SK-N-SH (cell line): ENCODE measurements around the gene TFCP2L1. TPM values are rescaled to one million over a fixed set of nuclear protein-coding genes. Genes with fewer than 3 reads are reported as not detected.
"Not testable (repeated sequence)": the region's sequence is repeated elsewhere in the genome, so short reads cannot be mapped to it uniquely, and the experiment has no call there.

Experiments used
- CTCF ChIA-PET: fragments of 300-600, 350-600 bp; formaldehyde crosslinking; extraction: SDS; loops from one replicate; lab custom pipeline; 2021; lab: Yijun Ruan, JAX
- POLR2A ChIA-PET: fragments of 350-600 bp; sonication (Branson Sonifier 250); formaldehyde crosslinking; extraction: SDS; loops from one replicate; lab custom pipeline; 2020; ENCODE audit warnings: antibody characterized with exemption, inconsistent platforms; lab: Yijun Ruan, JAX
- DNase-seq: peaks from one replicate; pipeline ENCODE4 v3.0.0; 2012
- H2AFZ ChIP-seq: fragments of 200-600 bp; sonication (generic); 2 replicates; pipeline ENCODE4 v1.8.1; 2016; ENCODE audit warnings: antibody characterized with exemption, mild to moderate bottlenecking, low read depth
- H3F3A ChIP-seq: fragments of 200-600 bp; sonication (generic); replicated peaks from 2 replicates; pipeline ENCODE3; 2016; ENCODE audit warnings: antibody characterized with exemption, mild to moderate bottlenecking; ENCODE audit not compliant: insufficient read depth
- H3K27ac ChIP-seq, 2 experiments: fragments of 200-500 bp in 1 of 2; fragments of 200-600 bp in 1 of 2; sonication (Bioruptor generic) in 1 of 2; sonication (generic), shearing (Covaris generic) in 1 of 2; 2 replicates each; pipeline versions ENCODE4 v1.5.1 to v1.6.1; 2014 to 2016; ENCODE audit warnings: low read depth in 2 of 2, inconsistent platforms in 1 of 2, low read length in 1 of 2, mild to moderate bottlenecking in 1 of 2, mixed read lengths in 1 of 2
- H3K27me3 ChIP-seq: fragments of 200-600 bp; sonication (generic), shearing (Covaris generic); 2 replicates; pipeline ENCODE4 v1.6.1; 2016; ENCODE audit warnings: mixed run types; ENCODE audit not compliant: insufficient read depth
- H3K36me3 ChIP-seq, 2 experiments: fragments of 200-500 bp in 1 of 2; fragments of 200-600 bp in 1 of 2; sonication (Bioruptor generic) in 1 of 2; sonication (generic) in 1 of 2; replicated peaks in 1 of 2; 2 replicates each; pipeline versions ENCODE3 to v1.5.1; 2014 to 2016; ENCODE audit warnings: low read length in 1 of 2, mild to moderate bottlenecking in 1 of 2; ENCODE audit not compliant: insufficient read depth in 2 of 2, control insufficient read depth in 1 of 2
- H3K4me1 ChIP-seq, 2 experiments: fragments of 200-500 bp in 1 of 2; fragments of 200-600 bp in 1 of 2; sonication (Bioruptor generic) in 1 of 2; sonication (generic), shearing (Covaris generic) in 1 of 2; 2 replicates each; pipeline versions ENCODE4 v1.5.1 to v1.6.1; 2014 to 2016; ENCODE audit warnings: low read depth in 1 of 2, low read length in 1 of 2, mixed run types in 1 of 2; ENCODE audit not compliant: insufficient read depth in 2 of 2, control insufficient read depth in 1 of 2
- H3K4me2 ChIP-seq: fragments of 200-600 bp; sonication (generic), shearing (Covaris generic); 2 replicates; pipeline ENCODE4 v1.6.1; 2017; ENCODE audit warnings: mixed run types
- H3K4me3 ChIP-seq, 2 experiments: fragments of 200-500 bp in 1 of 2; fragments of 200-600 bp in 1 of 2; sonication (Bioruptor generic) in 1 of 2; sonication (generic), shearing (Covaris generic) in 1 of 2; 2 replicates each; pipeline versions ENCODE4 v1.5.1 to v1.8.1; 2014 to 2016; ENCODE audit warnings: low read depth in 2 of 2, inconsistent platforms in 1 of 2, low read length in 1 of 2, mild to moderate bottlenecking in 1 of 2, mixed read lengths in 1 of 2, moderate library complexity in 1 of 2
- H3K79me2 ChIP-seq: fragments of 200-600 bp; sonication (generic); 2 replicates; pipeline ENCODE4 v1.8.1; 2017; ENCODE audit warnings: mild to moderate bottlenecking; ENCODE audit not compliant: insufficient read depth
- H3K9ac ChIP-seq: fragments of 200-600 bp; sonication (generic); 2 replicates; pipeline ENCODE4 v1.6.1; 2017; ENCODE audit warnings: mixed run types
- H3K9me2 ChIP-seq: fragments of 200-600 bp; sonication (generic); 2 replicates; pipeline ENCODE4 v1.6.1; 2017; ENCODE audit warnings: mixed run types
- H3K9me3 ChIP-seq: fragments of 200-600 bp; sonication (generic); 2 replicates; pipeline ENCODE4 v1.6.1; 2017; ENCODE audit warnings: mixed run types, mild to moderate bottlenecking, moderate library complexity
- H4K20me1 ChIP-seq: fragments of 200-600 bp; sonication (generic); 2 replicates; pipeline ENCODE4 v1.6.1; 2017; ENCODE audit warnings: mild to moderate bottlenecking, mixed run types; ENCODE audit not compliant: insufficient read depth
- ELF1 ChIP-seq: IDR thresholded peaks from 2 replicates; pipeline ENCODE4 v1.4.0; 2012
- FOSL2 ChIP-seq: IDR thresholded peaks from 2 replicates; pipeline ENCODE4 v1.4.0; 2012; ENCODE audit warnings: low read depth, mild to moderate bottlenecking, moderate library complexity, borderline replicate concordance
- MXI1 ChIP-seq: IDR thresholded peaks from 2 replicates; pipeline ENCODE4 v1.6.1; 2012; ENCODE audit warnings: mild to moderate bottlenecking, low read depth, low read length, improper control_type of control experiment
- RAD21 ChIP-seq: IDR thresholded peaks from 2 replicates; pipeline ENCODE4 v1.6.1; 2012; ENCODE audit warnings: mild to moderate bottlenecking, low read length
- SMC3 ChIP-seq: IDR thresholded peaks from 2 replicates; pipeline ENCODE4 v1.6.1; 2012; ENCODE audit warnings: low read depth, low read length, improper control_type of control experiment
- WGBS: methylation state at CpG from one replicate; pipeline ENCODE4 v1.1.6; 2017; ENCODE audit warnings: low lambda C conversion rate; 5-methylcytosine and 5-hydroxymethylcytosine counted together
- polyA plus RNA-seq, 3 experiments: library from polyadenylated mRNA; depleted of rRNA; stranded (reverse); fragments of >200 nt; gene quantifications; 2 replicates each; pipeline ENCODE4 v1.2.3, GENCODE V29; 2012
- TF ChIP-seq, protein P1 (sequence below): fragments of 200-600 bp; sonication (generic); IDR thresholded peaks from 2 replicates; pipeline ENCODE4 v1.6.1; 2017; ENCODE audit warnings: antibody characterized with exemption, mild to moderate bottlenecking, moderate library complexity

The TFCP2L1 gene
- polyA plus RNA-seq, 1 of the 3 experiments (the other 2 are of a cell fraction) = not detected

DNA sequence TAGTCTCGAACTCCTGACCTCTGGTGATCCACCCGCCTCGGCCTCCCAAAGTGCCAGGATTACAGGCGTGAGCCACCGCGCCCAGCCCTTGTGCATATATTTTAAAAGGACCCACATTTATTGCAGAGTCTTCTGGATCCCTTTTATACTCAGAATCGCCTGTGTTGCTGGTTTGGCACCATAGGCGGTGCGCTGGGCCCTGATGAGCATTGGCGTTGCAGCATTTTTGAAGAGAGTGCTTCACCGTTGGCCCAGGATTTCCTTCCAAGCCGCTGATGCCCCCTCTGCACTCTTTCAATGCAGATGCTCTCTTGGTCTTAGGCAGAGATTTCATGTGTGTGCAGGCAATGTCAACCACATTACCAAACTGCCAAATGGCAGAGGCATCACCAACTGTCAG is 13.5 kb upstream of the TFCP2L1 start:
- Histone ChIP-seq H3K9me2 (no peaks in the 10 kb centered on the region), H3F3A (no peaks in the 10 kb centered on the region), H3K4me3 (no peak overlapping the region), H3K9me3 (no peaks in the 10 kb centered on the region), H3K4me1 (peaks cover 0 to under 1% of the 10 kb centered on the region in 2 experiments; a peak in 1 of 4 replicates), H2AFZ (no peak overlapping the region), H3K27ac (no peak overlapping the region), H3K79me2 (no peaks in the 10 kb centered on the region), H3K36me3 (no peaks in the 10 kb centered on the region), H3K4me2 (no peak overlapping the region), H3K9ac (no peak overlapping the region), H3K27me3 (0 out of 2 replicates have a peak, but pooled peaks cover 6% of the 10 kb centered on the region), H4K20me1 (no peaks in the 10 kb centered on the region)
- no peak for TF ChIP-seq ELF1
- no peak for DNase-seq
- CTCF ChIA-PET = interaction anchor here (0.9 to 3.3 kb wide), 13 partner anchors 8 to 198 kb away, joined by 3 to 15 read pairs (median 5); no protein-coding TSS in a partner anchor
- WGBS = 69% methylated on average over 12 of the region's 12 CpGs
- POLR2A ChIA-PET = no interaction called here

DNA sequence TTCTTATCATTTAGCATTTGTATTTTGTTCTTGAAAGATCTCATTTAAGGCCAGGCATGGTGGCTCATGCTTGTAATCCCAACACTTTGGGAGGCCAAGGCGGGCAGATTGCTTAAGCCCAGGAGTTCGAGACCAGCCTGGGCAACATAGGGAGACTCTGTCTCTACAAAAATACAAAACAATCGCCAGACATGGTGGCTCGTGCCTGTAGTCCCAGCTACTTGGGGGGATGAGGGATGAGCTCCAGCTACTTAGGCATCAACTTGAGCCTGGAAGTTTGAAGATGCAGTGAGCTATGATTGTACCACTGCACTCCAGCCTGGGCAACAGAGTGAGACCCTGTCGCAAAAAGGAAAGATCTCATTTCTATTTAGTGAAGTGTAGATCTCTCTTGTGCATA is 12.9 kb upstream of the TFCP2L1 start:
- H3K79me2 ChIP-seq, H3K27me3 ChIP-seq, H3K36me3 ChIP-seq, H3K4me3 ChIP-seq, H3K9me3 ChIP-seq, H3K4me1 ChIP-seq, H3F3A ChIP-seq, POLR2A ChIA-PET, H3K9me2 ChIP-seq, H4K20me1 ChIP-seq, H2AFZ ChIP-seq, H3K9ac ChIP-seq, H3K27ac ChIP-seq, DNase-seq, H3K4me2 ChIP-seq: not testable (repeated sequence)
- CTCF ChIA-PET = interaction anchor here (0.9 to 3.3 kb wide), 23 partner anchors 8 to 203 kb away, joined by 3 to 15 read pairs (median 4); no protein-coding TSS in a partner anchor
- WGBS = 43% methylated on average over 5 of the region's 5 CpGs

DNA sequence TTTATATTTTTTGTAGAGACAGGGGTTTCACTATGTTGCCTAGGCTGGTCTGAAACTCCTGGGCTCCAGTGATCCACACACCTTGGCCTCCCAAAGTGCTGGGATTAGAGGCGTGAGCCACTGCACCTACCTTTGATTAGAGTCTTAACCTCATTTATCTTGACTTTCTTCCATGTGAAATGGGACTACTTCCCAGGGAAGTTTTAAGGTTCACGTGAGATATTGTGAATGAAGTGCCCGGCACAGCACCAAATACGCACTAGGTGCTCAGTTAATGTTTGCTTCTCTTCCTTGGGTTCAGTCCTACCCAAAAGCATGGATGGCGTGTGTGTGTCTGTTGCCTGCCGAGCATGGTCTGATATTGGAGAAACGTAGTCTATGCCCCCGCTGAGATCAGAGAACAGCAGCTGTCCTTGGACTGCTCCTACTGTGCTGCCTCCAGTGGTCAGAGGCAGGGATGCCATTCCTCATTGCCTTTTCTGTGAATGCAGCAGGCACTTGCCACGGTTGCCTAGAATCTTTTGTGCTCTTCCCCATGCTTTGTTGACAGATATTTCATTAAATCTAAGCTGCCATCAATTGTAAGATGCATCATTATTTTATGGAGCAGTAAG is 12.3 kb upstream of the TFCP2L1 start:
- POLR2A ChIA-PET = no interaction called here
- no peak overlapping the region for H3K4me2 ChIP-seq
- no peaks in the 10 kb centered on the region for H3K4me1 ChIP-seq
- H3K9ac ChIP-seq = no peak overlapping the region
- H3F3A ChIP-seq = no peaks in the 10 kb centered on the region
- 0 out of 2 replicates have a peak, but pooled peaks cover 6% of the 10 kb centered on the region for H3K27me3 ChIP-seq
- DNase-seq = peak; percentile 79
- no peaks in the 10 kb centered on the region for H3K36me3 ChIP-seq
- WGBS = 26% methylated on average over 9 of the region's 9 CpGs
- no peaks in the 10 kb centered on the region for H4K20me1 ChIP-seq
- H3K27ac ChIP-seq = no peak overlapping the region
- H2AFZ ChIP-seq = no peak overlapping the region
- TF ChIP-seq FOSL2 (no peak), SMC3 (peak; percentile 20), MXI1 (peak; percentile 34; the same call in 1 of the 2 replicates), RAD21 (peak; percentile 62)
- TF ChIP-seq, protein P1, sequence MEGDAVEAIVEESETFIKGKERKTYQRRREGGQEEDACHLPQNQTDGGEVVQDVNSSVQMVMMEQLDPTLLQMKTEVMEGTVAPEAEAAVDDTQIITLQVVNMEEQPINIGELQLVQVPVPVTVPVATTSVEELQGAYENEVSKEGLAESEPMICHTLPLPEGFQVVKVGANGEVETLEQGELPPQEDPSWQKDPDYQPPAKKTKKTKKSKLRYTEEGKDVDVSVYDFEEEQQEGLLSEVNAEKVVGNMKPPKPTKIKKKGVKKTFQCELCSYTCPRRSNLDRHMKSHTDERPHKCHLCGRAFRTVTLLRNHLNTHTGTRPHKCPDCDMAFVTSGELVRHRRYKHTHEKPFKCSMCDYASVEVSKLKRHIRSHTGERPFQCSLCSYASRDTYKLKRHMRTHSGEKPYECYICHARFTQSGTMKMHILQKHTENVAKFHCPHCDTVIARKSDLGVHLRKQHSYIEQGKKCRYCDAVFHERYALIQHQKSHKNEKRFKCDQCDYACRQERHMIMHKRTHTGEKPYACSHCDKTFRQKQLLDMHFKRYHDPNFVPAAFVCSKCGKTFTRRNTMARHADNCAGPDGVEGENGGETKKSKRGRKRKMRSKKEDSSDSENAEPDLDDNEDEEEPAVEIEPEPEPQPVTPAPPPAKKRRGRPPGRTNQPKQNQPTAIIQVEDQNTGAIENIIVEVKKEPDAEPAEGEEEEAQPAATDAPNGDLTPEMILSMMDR = peak; percentile 58
- H3K9me3 ChIP-seq = no peaks in the 10 kb centered on the region
- CTCF ChIA-PET = interaction anchor here (0.7 to 3.3 kb wide), 27 partner anchors 8 to 202 kb away, joined by 3 to 15 read pairs (median 4); no protein-coding TSS in a partner anchor
- no peaks in the 10 kb centered on the region for H3K79me2 ChIP-seq
- H3K4me3 ChIP-seq = no peak overlapping the region
- no peaks in the 10 kb centered on the region for H3K9me2 ChIP-seq
